ENCODE results near the gene LRRN3. TPM values are rescaled to one million over a fixed set of nuclear protein-coding genes. Genes with fewer than 3 reads are reported as not detected.

Gene LRRN3
- total RNA-seq, 1 experiment from 2014 or later: not detected

DNA sequence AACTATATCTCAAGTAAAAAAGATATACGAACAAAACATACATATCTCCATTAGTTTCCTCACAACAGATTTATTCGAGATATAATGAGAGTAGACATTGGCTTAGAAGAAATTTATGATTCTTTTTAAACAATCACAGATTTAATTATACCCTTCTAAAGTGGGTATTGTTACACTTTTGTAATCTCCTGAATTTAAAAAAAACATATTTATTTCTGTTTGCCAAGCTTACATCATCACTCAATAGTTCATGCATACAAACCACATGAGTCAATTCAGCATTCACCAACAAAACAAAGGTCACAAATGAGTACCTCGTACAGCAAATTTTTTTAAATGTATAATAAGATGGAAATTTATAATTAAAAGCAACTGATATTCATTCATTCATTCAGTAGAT lies 17.6 kb downstream of the LRRN3 start:
- CTCF ChIA-PET: no interaction called here
- 0 out of 2 replicates have a peak, but pooled peaks cover 8% of the 10 kb centered on the region for H3K9me2 ChIP-seq (ENCODE audit: insufficient read depth)
- no peak for DNase-seq
- H2AFZ ChIP-seq: no peak overlapping the region
- no peak overlapping the region for H3K4me2 ChIP-seq
- no peaks in the 10 kb centered on the region for H4K20me1 ChIP-seq (ENCODE audit: insufficient read depth)
- no peak overlapping the region for H3K27ac ChIP-seq
- H3K4me1 ChIP-seq (replicated peaks; ENCODE audit: insufficient read depth): peaks cover 9% of the 10 kb centered on the region
- H3F3A ChIP-seq (ENCODE audit: insufficient read depth, low read depth): no peaks in the 10 kb centered on the region
- no peak overlapping the region for H3K4me3 ChIP-seq
- intact Hi-C loops (cut with micrococcal nuclease; ENCODE audit: unreplicated experiment): no loop called here
- TF ChIP-seq EZH2 (IDR thresholded peaks at IDR 0.05; ENCODE audit: low read depth): no peak
- TF ChIP-seq, protein P1, sequence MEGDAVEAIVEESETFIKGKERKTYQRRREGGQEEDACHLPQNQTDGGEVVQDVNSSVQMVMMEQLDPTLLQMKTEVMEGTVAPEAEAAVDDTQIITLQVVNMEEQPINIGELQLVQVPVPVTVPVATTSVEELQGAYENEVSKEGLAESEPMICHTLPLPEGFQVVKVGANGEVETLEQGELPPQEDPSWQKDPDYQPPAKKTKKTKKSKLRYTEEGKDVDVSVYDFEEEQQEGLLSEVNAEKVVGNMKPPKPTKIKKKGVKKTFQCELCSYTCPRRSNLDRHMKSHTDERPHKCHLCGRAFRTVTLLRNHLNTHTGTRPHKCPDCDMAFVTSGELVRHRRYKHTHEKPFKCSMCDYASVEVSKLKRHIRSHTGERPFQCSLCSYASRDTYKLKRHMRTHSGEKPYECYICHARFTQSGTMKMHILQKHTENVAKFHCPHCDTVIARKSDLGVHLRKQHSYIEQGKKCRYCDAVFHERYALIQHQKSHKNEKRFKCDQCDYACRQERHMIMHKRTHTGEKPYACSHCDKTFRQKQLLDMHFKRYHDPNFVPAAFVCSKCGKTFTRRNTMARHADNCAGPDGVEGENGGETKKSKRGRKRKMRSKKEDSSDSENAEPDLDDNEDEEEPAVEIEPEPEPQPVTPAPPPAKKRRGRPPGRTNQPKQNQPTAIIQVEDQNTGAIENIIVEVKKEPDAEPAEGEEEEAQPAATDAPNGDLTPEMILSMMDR (conservative IDR thresholded peaks at IDR 0.05): no peak
- no peaks in the 10 kb centered on the region for H3K9me3 ChIP-seq (ENCODE audit: insufficient read depth, low read depth)
- no peaks in the 10 kb centered on the region for H3K79me2 ChIP-seq (ENCODE audit: low read depth)
- no peaks in the 10 kb centered on the region for H3K27me3 ChIP-seq (ENCODE audit: insufficient read depth, low read depth)
- no TSS peak for BruUV-seq (replicated peaks)
- H3K36me3 ChIP-seq (ENCODE audit: low read depth): no peaks in the 10 kb centered on the region
- POLR2A ChIA-PET (ENCODE audit: unreplicated experiment): no interaction called here

DNA sequence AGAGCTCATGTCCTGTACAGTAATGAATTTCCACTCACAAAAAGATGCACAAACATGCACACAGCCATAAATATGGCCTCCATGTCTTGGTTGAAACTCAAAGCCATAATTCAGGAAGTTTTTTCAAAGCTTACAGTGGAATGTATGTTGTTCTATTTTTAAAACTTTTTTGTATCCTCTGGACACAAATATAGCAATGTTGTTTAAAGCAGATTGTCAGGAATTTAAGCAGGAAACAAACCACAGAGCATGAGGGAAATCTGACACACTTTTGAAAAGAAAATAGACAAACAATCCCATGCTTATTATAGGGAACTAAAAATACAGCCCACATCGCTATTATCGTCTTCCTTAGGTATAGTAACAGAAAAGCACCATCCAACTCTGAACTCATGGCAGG lies 21.5 kb downstream of the LRRN3 start:
- TF ChIP-seq EZH2 (IDR thresholded peaks at IDR 0.05; ENCODE audit: low read depth): no peak
- TF ChIP-seq, protein P1 (conservative IDR thresholded peaks at IDR 0.05): no peak
- no peaks in the 10 kb centered on the region for H3K9me2 ChIP-seq (ENCODE audit: insufficient read depth)
- POLR2A ChIA-PET (ENCODE audit: unreplicated experiment): no interaction called here
- intact Hi-C loops (cut with micrococcal nuclease; ENCODE audit: unreplicated experiment): no loop called here
- BruUV-seq (replicated peaks): no TSS peak
- DNase-seq: no peak
- H3K27me3 ChIP-seq (ENCODE audit: insufficient read depth, low read depth): no peaks in the 10 kb centered on the region
- H3K4me2 ChIP-seq: no peak overlapping the region
- H3K36me3 ChIP-seq (ENCODE audit: low read depth): no peaks in the 10 kb centered on the region
- CTCF ChIA-PET: no interaction called here
- H3K4me3 ChIP-seq: no peak overlapping the region
- no peak overlapping the region for H2AFZ ChIP-seq
- H4K20me1 ChIP-seq (ENCODE audit: insufficient read depth): no peaks in the 10 kb centered on the region
- no peaks in the 10 kb centered on the region for H3K79me2 ChIP-seq (ENCODE audit: low read depth)
- H3F3A ChIP-seq (ENCODE audit: insufficient read depth, low read depth): no peaks in the 10 kb centered on the region
- peaks cover 9% of the 10 kb centered on the region for H3K4me1 ChIP-seq (replicated peaks; ENCODE audit: insufficient read depth)
- no peaks in the 10 kb centered on the region for H3K9me3 ChIP-seq (ENCODE audit: insufficient read depth, low read depth)
- no peak overlapping the region for H3K27ac ChIP-seq

DNA sequence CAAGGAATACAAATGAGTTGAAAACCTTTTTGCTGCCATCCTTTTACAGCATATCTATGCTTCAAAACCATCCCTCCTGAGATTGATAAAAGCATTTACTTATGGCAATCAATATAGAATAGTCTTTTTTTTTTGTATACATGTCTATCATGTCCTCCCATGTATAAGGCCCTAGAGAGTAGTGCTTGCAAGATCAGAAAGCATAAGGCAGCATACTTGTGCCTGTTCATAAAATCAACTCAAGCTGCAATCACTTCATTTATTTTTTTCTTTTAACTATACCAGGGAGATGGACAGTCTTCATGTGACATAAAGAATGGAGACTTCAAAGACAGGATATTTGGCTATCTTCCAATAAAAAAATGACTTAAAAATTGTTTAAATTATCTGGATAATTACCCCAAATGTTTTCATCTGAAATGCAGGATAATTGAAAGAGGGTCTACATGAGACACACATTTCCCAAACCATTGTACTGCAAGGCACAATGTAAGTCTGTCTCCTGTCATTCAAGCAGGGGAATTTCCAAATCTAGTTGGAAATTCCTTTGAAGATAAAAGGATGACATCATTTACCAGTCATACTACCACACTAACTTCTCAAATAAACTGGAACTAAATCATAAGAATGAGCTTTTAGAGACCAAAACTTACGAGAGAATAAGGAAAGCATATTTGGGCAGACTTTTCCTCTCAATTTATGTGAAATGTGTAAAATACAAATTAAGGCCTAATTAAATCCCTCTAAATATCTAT lies 22.5 kb downstream of the LRRN3 start:
- Histone ChIP-seq H3K4me2 (no peak overlapping the region), H3K79me2 (ENCODE audit: low read depth) (no peaks in the 10 kb centered on the region), H3K36me3 (ENCODE audit: low read depth) (no peaks in the 10 kb centered on the region), H4K20me1 (ENCODE audit: insufficient read depth) (no peaks in the 10 kb centered on the region), H3K4me1 (replicated peaks; ENCODE audit: insufficient read depth) (peaks cover 5% of the 10 kb centered on the region), H3K9me3 (ENCODE audit: insufficient read depth, low read depth) (no peaks in the 10 kb centered on the region), H3K4me3 (no peak overlapping the region), H3K27ac (no peak overlapping the region), H2AFZ (no peak overlapping the region), H3K27me3 (ENCODE audit: insufficient read depth, low read depth) (no peaks in the 10 kb centered on the region), H3K9me2 (ENCODE audit: insufficient read depth) (no peaks in the 10 kb centered on the region), H3F3A (ENCODE audit: insufficient read depth, low read depth) (no peaks in the 10 kb centered on the region)
- DNase-seq: peak in 1 of 2 experiments; percentile 38
- CTCF ChIA-PET: no interaction called here
- BruUV-seq (replicated peaks): no TSS peak
- TF ChIP-seq EZH2 (IDR thresholded peaks at IDR 0.05; ENCODE audit: low read depth): no peak
- intact Hi-C loops (cut with micrococcal nuclease; ENCODE audit: unreplicated experiment): no loop called here
- POLR2A ChIA-PET (ENCODE audit: unreplicated experiment): no interaction called here

DNA sequence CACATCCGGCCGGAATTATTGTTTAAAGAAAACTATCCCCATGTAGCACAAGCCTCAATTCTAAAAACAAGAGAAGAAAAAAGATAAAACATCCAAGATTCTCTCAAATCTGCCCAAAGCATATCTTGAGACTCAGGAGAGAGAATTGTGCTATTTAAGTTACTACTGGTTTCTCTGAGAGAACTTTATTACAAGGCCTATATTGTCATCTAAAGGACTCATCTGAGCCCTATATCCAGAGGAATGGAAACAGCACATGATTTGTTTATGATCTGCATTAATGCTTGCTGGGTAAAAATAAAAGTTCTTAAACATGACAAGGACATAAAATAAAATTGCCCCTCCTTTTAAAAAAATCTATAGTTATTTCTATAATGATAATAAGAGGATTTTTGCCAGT lies 25.0 kb downstream of the LRRN3 start:
- H3K79me2 ChIP-seq (ENCODE audit: low read depth): no peaks in the 10 kb centered on the region
- H3K36me3 ChIP-seq (ENCODE audit: low read depth): no peaks in the 10 kb centered on the region
- no peaks in the 10 kb centered on the region for H4K20me1 ChIP-seq (ENCODE audit: insufficient read depth)
- no TSS peak for BruUV-seq (replicated peaks)
- H3K27ac ChIP-seq: no peak overlapping the region
- TF ChIP-seq EZH2 (IDR thresholded peaks at IDR 0.05; ENCODE audit: low read depth): no peak
- TF ChIP-seq, protein P1 (conservative IDR thresholded peaks at IDR 0.05): no peak
- H3K9me3 ChIP-seq (ENCODE audit: insufficient read depth, low read depth): no peaks in the 10 kb centered on the region
- intact Hi-C loops (cut with micrococcal nuclease; ENCODE audit: unreplicated experiment): no loop called here
- CTCF ChIA-PET: no interaction called here
- H3K4me1 ChIP-seq (replicated peaks; ENCODE audit: insufficient read depth): no peaks in the 10 kb centered on the region
- H2AFZ ChIP-seq: no peak overlapping the region
- no peak overlapping the region for H3K4me3 ChIP-seq
- no peak overlapping the region for H3K4me2 ChIP-seq
- no peaks in the 10 kb centered on the region for H3K9me2 ChIP-seq (ENCODE audit: insufficient read depth)
- no peaks in the 10 kb centered on the region for H3F3A ChIP-seq (ENCODE audit: insufficient read depth, low read depth)
- POLR2A ChIA-PET (ENCODE audit: unreplicated experiment): no interaction called here
- no peak for DNase-seq
- no peaks in the 10 kb centered on the region for H3K27me3 ChIP-seq (ENCODE audit: insufficient read depth, low read depth)

Measured in PC-9 (cell line).